Fibroblast of lung (primary cell): Measurements from ENCODE around the gene ZC3H15.
"Not testable (repeated sequence)": the region's sequence is repeated elsewhere in the genome, so short reads cannot be mapped to it uniquely, and the experiment has no call there.

ENCODE experiments used
- EZH2 ChIP-seq: IDR thresholded peaks from 2 replicates; pipeline ENCODE4 v1.5.1; 2012; ENCODE audit warnings: low read length, control low read depth, mild to moderate bottlenecking; ENCODE audit errors: missing control alignments
- TF ChIP-seq, protein P1 (sequence below), 2 donors: IDR thresholded peaks in 1 of 2; conservative IDR thresholded peaks in 1 of 2; 1 replicate in 1 of 2; 2 replicates in 1 of 2; pipeline ENCODE4 v1.5.1; 2011 to 2012; ENCODE audit warnings: low read length in 2 of 2, control low read depth in 1 of 2, inconsistent platforms in 1 of 2, low read depth in 1 of 2, mild to moderate bottlenecking in 1 of 2

DNA sequence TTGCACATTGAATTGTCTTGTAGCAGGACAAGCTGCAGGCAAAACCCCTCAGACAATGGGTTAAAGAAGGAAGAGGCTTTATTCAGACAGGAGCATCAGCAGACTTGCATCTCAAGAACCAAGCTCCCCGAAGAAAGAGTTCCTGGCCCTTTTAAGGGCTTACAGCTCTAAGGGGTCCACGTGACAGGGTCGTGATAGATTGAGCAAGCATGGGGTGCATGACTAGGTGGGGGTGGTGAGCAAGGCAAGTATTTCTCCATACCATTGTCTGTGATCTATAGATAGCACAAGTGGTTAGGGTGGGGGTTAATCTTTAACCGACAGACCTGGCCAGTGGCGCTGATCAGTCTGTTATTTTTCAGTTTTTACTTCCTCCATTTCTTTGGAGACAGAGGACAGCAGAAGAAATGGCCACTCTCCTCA is 46.4 kb upstream of the ZC3H15 start:
- TF ChIP-seq, protein P1, sequence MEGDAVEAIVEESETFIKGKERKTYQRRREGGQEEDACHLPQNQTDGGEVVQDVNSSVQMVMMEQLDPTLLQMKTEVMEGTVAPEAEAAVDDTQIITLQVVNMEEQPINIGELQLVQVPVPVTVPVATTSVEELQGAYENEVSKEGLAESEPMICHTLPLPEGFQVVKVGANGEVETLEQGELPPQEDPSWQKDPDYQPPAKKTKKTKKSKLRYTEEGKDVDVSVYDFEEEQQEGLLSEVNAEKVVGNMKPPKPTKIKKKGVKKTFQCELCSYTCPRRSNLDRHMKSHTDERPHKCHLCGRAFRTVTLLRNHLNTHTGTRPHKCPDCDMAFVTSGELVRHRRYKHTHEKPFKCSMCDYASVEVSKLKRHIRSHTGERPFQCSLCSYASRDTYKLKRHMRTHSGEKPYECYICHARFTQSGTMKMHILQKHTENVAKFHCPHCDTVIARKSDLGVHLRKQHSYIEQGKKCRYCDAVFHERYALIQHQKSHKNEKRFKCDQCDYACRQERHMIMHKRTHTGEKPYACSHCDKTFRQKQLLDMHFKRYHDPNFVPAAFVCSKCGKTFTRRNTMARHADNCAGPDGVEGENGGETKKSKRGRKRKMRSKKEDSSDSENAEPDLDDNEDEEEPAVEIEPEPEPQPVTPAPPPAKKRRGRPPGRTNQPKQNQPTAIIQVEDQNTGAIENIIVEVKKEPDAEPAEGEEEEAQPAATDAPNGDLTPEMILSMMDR (conservative IDR thresholded peaks at IDR 0.05 in 1 of 2, IDR thresholded peaks at IDR 0.05 in 1 of 2; ENCODE audit: low read depth in 1 of 2, low read length in 2 of 2): not testable (repeated sequence)
- not testable (repeated sequence) for TF ChIP-seq EZH2
